Epithelial cell of esophagus (primary cell): ENCODE data around the gene HOMEZ.

ENCODE experiments used
- DNase-seq: peaks from one replicate; pipeline ENCODE4 v3.0.0; 2010; ENCODE audit warnings: low read depth
- H3K4me3 ChIP-seq: 2 replicates; pipeline ENCODE4 v1.5.1; 2011; ENCODE audit warnings: mild to moderate bottlenecking, low read length, control low read depth
- TF ChIP-seq, protein P1 (sequence below): IDR thresholded peaks from 2 replicates; pipeline ENCODE4 v1.5.1; 2011; ENCODE audit warnings: low read depth, mild to moderate bottlenecking, low read length, control low read depth, inconsistent platforms; ENCODE audit not compliant: insufficient read depth; ENCODE audit errors: missing control alignments

The HOMEZ gene

DNA sequence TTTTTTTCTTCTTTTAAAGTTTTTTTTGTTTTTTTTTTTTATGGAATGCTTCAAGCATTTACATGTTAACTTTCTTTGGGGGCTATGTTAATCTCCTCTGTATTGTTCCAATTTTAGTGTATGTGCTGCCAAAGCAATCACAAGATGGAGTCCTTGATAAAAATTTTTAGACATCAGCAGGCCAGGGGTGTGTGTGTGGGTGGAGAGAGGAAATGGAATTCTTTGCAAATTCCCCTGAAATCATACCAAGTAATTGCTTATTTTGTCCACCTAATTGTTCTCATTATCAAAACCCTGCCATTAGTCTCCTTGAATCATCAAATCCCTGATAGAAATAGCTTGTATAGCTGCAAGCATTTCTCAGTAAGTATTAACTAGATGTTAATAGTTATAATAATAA lies 26.5 kb downstream of the HOMEZ start:
- TF ChIP-seq, protein P1, sequence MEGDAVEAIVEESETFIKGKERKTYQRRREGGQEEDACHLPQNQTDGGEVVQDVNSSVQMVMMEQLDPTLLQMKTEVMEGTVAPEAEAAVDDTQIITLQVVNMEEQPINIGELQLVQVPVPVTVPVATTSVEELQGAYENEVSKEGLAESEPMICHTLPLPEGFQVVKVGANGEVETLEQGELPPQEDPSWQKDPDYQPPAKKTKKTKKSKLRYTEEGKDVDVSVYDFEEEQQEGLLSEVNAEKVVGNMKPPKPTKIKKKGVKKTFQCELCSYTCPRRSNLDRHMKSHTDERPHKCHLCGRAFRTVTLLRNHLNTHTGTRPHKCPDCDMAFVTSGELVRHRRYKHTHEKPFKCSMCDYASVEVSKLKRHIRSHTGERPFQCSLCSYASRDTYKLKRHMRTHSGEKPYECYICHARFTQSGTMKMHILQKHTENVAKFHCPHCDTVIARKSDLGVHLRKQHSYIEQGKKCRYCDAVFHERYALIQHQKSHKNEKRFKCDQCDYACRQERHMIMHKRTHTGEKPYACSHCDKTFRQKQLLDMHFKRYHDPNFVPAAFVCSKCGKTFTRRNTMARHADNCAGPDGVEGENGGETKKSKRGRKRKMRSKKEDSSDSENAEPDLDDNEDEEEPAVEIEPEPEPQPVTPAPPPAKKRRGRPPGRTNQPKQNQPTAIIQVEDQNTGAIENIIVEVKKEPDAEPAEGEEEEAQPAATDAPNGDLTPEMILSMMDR = no peak
- DNase-seq = no peak
- H3K4me3 ChIP-seq = no peak overlapping the region

DNA sequence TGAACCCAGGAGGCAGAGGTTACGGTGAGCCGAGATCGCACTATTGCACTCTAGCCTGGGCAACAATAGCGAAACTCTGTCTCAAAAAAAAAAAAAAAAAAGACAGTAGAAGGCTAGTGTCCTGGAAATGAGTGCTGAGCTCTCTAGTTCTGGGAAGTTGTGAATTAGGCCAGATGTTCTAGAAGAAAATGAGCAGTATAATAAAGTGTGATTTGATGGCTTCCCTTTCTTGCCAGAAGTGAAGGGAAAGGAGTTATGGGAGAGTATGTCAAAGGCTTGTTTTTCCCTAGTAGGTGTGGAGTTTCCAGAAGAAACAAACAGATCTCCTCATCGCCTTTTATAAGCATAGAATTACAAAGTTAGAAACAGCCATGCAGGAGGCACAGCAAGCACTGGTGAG lies 27.7 kb downstream of the HOMEZ start:
- no peak for DNase-seq
- no peak overlapping the region for H3K4me3 ChIP-seq
- TF ChIP-seq, protein P1 = no peak

DNA sequence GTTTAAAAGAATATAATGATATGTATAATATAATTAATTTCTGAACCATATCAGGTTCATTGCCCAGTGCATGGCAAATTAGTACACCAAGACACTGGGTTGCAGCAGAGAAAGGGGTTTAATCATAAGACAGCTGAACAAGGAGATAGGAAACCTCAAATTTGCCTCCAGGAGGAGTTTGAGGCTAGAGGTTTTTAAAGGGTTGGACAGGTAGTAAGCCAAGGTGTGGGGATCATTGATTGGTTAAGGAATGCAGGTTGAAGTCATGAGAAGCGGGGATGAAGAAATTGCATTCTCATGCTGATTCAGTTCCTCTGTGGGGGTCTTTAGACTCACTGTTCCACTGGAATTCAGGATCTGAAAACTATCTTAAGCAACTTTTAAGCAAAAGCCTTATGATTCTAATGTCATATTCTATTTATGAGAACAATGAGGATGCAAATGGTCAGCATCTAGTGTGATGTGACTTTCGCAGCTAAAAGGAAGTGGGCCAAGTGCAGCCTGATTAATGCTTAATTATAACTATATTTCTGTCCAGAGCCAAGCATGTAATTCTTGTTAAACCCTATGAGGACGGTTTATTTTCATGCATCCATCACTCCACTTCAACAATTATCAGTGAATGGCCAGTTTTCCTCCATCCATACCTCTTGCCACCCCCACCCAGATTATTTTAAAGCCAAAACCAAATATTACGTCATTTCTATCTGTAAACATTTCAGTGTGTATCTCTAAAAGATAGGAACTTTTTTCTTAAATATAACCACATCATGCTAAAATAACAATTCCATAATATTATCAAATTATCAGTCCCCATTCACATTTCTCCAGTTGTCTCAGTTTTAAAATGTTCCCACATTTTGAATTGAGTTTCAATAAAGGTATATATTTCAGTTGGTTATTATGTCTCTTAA lies 33.3 kb downstream of the HOMEZ start:
- DNase-seq = peak; percentile 70
- no peak overlapping the region for H3K4me3 ChIP-seq
- TF ChIP-seq, protein P1 = no peak

DNA sequence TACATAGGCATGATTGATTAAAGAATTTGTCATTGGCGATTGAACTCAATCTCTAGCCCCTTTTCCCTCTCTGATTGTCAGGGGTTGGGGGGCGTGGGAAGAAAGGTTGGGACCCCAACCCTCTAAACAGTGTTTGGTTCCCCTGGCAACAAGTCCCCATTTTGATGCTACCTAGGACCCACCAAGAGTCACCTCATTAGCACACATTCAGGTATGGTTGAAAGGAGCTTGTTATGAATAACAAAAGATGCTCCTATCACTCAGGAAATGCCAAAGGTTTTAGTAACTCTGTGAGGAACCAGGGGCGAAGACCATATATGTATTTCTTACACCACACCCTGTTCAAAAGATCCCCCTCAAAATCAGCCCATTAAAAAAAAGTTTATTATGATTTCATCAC lies 33.9 kb downstream of the HOMEZ start:
- H3K4me3 ChIP-seq = no peak overlapping the region
- TF ChIP-seq, protein P1 = no peak
- DNase-seq = peak; percentile 61

DNA sequence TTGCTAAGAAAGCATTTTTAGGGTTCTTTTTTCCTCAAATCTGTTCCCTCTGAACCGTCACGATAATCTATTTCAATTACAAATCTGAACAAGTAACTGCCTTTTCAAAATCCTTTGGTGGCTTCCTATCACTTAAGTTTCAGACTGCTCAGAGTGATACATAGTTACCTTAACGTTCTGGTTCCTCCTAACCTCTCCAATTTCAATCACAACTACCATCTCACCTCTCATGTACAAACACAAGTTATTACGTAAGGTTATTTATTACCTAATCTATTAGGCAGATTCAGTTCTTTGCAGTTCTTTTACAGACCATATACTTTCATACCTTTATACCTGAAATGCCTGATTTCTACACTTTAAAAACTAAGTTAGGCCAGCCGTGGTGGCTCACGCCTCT lies 36.1 kb downstream of the HOMEZ start:
- peak; percentile 47 for DNase-seq
- no peak overlapping the region for H3K4me3 ChIP-seq
- TF ChIP-seq, protein P1 = no peak

DNA sequence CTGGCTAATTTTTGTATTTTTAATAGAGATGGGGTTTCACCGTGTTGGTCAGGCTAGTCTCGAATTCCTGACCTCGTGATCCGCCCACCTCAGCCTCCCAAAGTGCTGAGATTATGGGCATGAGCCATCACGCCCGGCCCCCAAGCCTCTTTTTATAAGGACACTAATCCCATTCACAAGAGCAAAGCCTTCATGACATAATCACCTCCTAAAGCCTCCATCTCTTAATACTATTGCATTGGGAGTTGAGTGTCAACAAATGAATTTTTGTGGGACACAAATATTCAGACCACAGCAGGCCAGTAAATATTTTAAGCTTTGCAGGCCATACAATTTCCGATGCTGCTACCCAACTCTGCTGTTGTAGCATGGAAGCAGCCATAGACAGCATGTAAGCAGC lies 37.3 kb downstream of the HOMEZ start:
- H3K4me3 ChIP-seq = no peak overlapping the region
- TF ChIP-seq, protein P1 = no peak
- no peak for DNase-seq

DNA sequence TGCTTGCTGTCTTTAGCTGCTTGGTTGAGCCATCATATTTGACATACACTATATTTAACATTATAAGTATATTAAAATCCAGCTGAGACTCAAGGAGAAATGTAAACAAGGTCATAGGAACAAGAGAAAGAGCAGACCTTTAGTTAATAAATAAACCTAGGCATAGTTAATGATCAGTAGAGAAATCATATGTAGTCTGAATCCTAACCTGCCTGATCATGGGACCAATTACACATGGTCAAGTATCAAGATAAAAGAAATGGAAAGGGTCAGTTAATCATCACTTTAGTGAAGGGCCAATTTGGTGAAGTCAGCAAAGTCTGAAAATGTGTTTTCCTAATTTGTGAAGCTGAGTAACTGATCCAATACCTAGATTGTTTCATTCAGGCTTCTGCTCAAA lies 40.6 kb downstream of the HOMEZ start:
- TF ChIP-seq, protein P1 = no peak
- DNase-seq = no peak
- no peak overlapping the region for H3K4me3 ChIP-seq
